GM12878 (cell line): ENCODE results near the gene ZNF629. TPM values are rescaled to one million over a fixed set of nuclear protein-coding genes. Genes with fewer than 3 reads are reported as not detected.

Source experiments
- ATAC-seq: fragments of 200-7000 bp; cut with Tn5 transposase; 3 replicates; pipeline ENCODE4 v1.9.1; 2020; ENCODE audit warnings: mild to moderate bottlenecking, moderate library complexity
- BruUV-seq: library from RNA; stranded (reverse); fragments of 400-500 nt; replicated peaks from 2 replicates; lab custom pipeline; 2021; lab: Mats Ljungman, UMichigan
- CTCF ChIA-PET: fragments of 300-600 bp; sonication (Branson Sonifier 250); formaldehyde crosslinking; extraction: SDS; loops from one replicate; lab custom pipeline; 2021; ENCODE audit warnings: inconsistent platforms; lab: Yijun Ruan, JAX
- POLR2A ChIA-PET: fragments of 350-600 bp; formaldehyde crosslinking; extraction: SDS; loops from one replicate; lab custom pipeline; 2021; ENCODE audit warnings: inconsistent platforms; lab: Charles Lee
- RAD21 ChIA-PET: fragments of 300-600 bp; sonication (Branson Sonifier 250); formaldehyde crosslinking; loops from one replicate; lab custom pipeline; 2023; ENCODE audit warnings: antibody characterized with exemption; ENCODE audit not compliant: unreplicated experiment; lab: Charles Lee
- SMC1A ChIA-PET: fragments of 300-600 bp; sonication (Branson Sonifier 250); formaldehyde crosslinking; loops from one replicate; lab custom pipeline; 2023; ENCODE audit not compliant: unreplicated experiment, uncharacterized antibody; lab: Charles Lee
- DNase-seq: peaks from one replicate; pipeline ENCODE4 v3.0.0-alpha.2; 2011; ENCODE audit warnings: low read depth, low spot score
- FAIRE-seq: peaks from 3 replicates; lab custom pipeline; 2011; peaks lifted over from hg19 to GRCh38; lab: Jason Lieb, UNC
- H2AFZ ChIP-seq: 2 replicates; pipeline ENCODE4 v1.6.0; 2011; ENCODE audit warnings: low read depth, low read length, control low read depth; ENCODE audit not compliant: control insufficient read depth
- H3K27ac ChIP-seq: 2 replicates; pipeline ENCODE4 v1.5.1; 2011; ENCODE audit warnings: control low read depth; ENCODE audit not compliant: control insufficient read depth, insufficient read depth
- H3K27me3 ChIP-seq, 2 experiments: replicated peaks in 1 of 2; 2 replicates each; pipeline versions ENCODE4 v1.6.0 to v1.6.1; 2011; ENCODE audit warnings: low read length in 1 of 2; ENCODE audit not compliant: control insufficient read depth in 2 of 2, insufficient read depth in 2 of 2
- H3K36me3 ChIP-seq, 2 experiments: 2 replicates each; pipeline ENCODE4 v1.5.1; 2011; ENCODE audit warnings: low read length in 1 of 2; ENCODE audit not compliant: control insufficient read depth in 2 of 2, insufficient read depth in 2 of 2
- H3K4me1 ChIP-seq: 2 replicates; pipeline ENCODE4 v1.6.1; 2011; ENCODE audit warnings: mild to moderate bottlenecking, low read length, moderate library complexity, mixed read lengths; ENCODE audit not compliant: control insufficient read depth, insufficient read depth
- H3K4me2 ChIP-seq: 2 replicates; pipeline ENCODE4 v1.6.0; 2011; ENCODE audit warnings: control low read depth; ENCODE audit not compliant: control insufficient read depth, insufficient read depth
- H3K4me3 ChIP-seq: fragments of 200-600 bp; sonication (generic); 2 replicates; pipeline ENCODE4 v1.5.1; 2016
- H3K79me2 ChIP-seq: 2 replicates; pipeline ENCODE4 v1.6.0; 2011; ENCODE audit warnings: low read length; ENCODE audit not compliant: control insufficient read depth, insufficient read depth
- H3K9ac ChIP-seq: 2 replicates; pipeline ENCODE4 v1.8.0; 2011; ENCODE audit warnings: low read length, control low read depth, mixed read lengths; ENCODE audit not compliant: control insufficient read depth, insufficient read depth
- H3K9me3 ChIP-seq: replicated peaks from 3 replicates; pipeline ENCODE4 v1.5.1; 2011; ENCODE audit warnings: mild to moderate bottlenecking, low read length; ENCODE audit not compliant: control insufficient read depth, insufficient read depth
- H4K20me1 ChIP-seq: 2 replicates; pipeline ENCODE4 v1.6.0; 2011; ENCODE audit not compliant: control insufficient read depth, insufficient read depth
- BMI1 ChIP-seq: fragments of 450-650 bp; IDR thresholded peaks from 2 replicates; pipeline ENCODE4 v1.6.1; 2016; ENCODE audit warnings: mild to moderate bottlenecking, moderate library complexity, borderline replicate concordance
- KAT2A ChIP-seq: conservative IDR thresholded peaks from 2 replicates; pipeline ENCODE4 v1.6.1; 2011; ENCODE audit warnings: low read depth, low read length; ENCODE audit not compliant: control insufficient read depth
- MTA3 ChIP-seq: IDR thresholded peaks from 2 replicates; pipeline ENCODE4 v1.6.1; 2012; ENCODE audit warnings: low read length, inconsistent platforms, borderline replicate concordance
- NBN ChIP-seq: fragments of 450-650 bp; IDR thresholded peaks from 2 replicates; pipeline ENCODE4 v1.6.1; 2016
- RAD21 ChIP-seq: IDR thresholded peaks from 2 replicates; pipeline ENCODE4 v1.6.1; 2011; ENCODE audit warnings: mild to moderate bottlenecking, low read depth, low read length, moderate library complexity; ENCODE audit not compliant: insufficient read depth
- SP1 ChIP-seq: IDR thresholded peaks from one replicate; pipeline ENCODE4 v1.6.1; 2011; ENCODE audit warnings: low read depth, low read length
- SPI1 ChIP-seq: IDR thresholded peaks from 2 replicates; pipeline ENCODE4 v1.6.1; 2011; ENCODE audit warnings: low read depth, mild to moderate bottlenecking, low read length, moderate library complexity, borderline replicate concordance; ENCODE audit not compliant: insufficient read depth
- TARDBP ChIP-seq: IDR thresholded peaks from 2 replicates; pipeline ENCODE4 v1.6.1; 2016; ENCODE audit warnings: borderline replicate concordance
- whole genome bisulfite sequencing: methylation state at CpG from one replicate; pipeline ENCODE4 v1.1.6; 2016; ENCODE audit warnings: low lambda C conversion rate; ENCODE audit not compliant: insufficient replicate concordance, insufficient coverage; ENCODE audit errors: missing lambda C conversion rate; 5-methylcytosine and 5-hydroxymethylcytosine counted together
- in situ Hi-C: fragments of 300-500 bp; cut with MboI; formaldehyde crosslinking; loops from 9 replicates; pipeline ENCODE4 v1.14.3; 2018; ENCODE audit warnings: mixed read lengths
- intact Hi-C: fragments of 100-400 bp; cut with micrococcal nuclease; formaldehyde crosslinking; loops from one replicate; pipeline ENCODE4 v1.14.2; 2022; ENCODE audit not compliant: unreplicated experiment
- polyA plus RNA-seq, 11 experiments: library from polyadenylated mRNA; depleted of rRNA in 4 of 11; unstranded in 6 of 11; stranded (reverse) in 5 of 11; fragments of >200 nt; fragmentation: Nextera tagmentation in 4 of 11; fragmentation: Illumina TruSeq in 1 of 11; extraction: Ambion mirVana in 4 of 11; extraction: Trizol in 1 of 11; gene quantifications; 1 replicate in 1 of 11; 2 replicates in 10 of 11; pipeline versions ENCODE4 v1.2.1 to v1.2.3, GENCODE V29; 2011 to 2016; ENCODE audit warnings: inconsistent platforms in 2 of 11, missing spikeins in 2 of 11, low read depth in 1 of 11
- total RNA-seq, 4 experiments: library from RNA; depleted of rRNA in 3 of 4; stranded (reverse); fragments of >200 nt in 3 of 4; fragmentation: Illumina TruSeq in 1 of 4; extraction: Trizol in 1 of 4; gene quantifications; 2 replicates each; pipeline versions ENCODE4 v1.2.1 to v1.2.3, GENCODE V29; 2013 to 2021
- TF ChIP-seq, protein P1 (sequence below): fragments of 450-650 bp; IDR thresholded peaks from 2 replicates; pipeline ENCODE4 v1.6.1; 2016; ENCODE audit warnings: mild to moderate bottlenecking
- TF ChIP-seq, protein P2 (sequence below): fragments of 450-650 bp; IDR thresholded peaks from 2 replicates; pipeline ENCODE4 v1.6.1; 2017; ENCODE audit warnings: mild to moderate bottlenecking, moderate library complexity

ZNF629 gene
- total and polyA plus RNA-seq, 10 of the 15 experiments (the other 5 are each of a cell fraction or from before 2014, with no cell fraction given) = 0.02 to 0.69 (median 0.40) TPM

DNA sequence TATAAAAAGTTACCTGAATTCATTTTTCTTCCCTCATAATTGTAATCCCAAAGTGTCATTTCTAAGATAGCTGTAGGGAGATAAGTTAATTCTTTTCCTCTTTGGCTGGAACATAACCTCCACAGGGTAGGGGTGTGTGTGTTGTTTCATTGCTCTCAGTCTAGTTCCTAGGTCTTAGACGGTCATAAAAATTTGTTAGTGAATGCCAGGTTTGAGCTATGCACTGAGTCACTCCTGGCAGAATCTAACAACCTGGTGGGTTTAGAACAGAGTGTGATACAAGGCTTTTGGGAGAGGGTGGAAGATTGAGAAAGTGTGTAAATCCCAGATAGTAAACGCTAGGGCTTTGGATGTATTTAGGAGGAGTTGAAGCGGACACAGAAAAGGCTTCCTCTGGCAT, 39.7 kb downstream of the ZNF629 start:
- no TSS peak for BruUV-seq
- RAD21 ChIA-PET = interaction anchor here (1.0 to 1.8 kb wide), 5 partner anchors 67 to 327 kb away, joined by 3 to 6 read pairs (median 4); partner anchors contain the start of genes FBRS, ZNF646 and ZNF668
- Histone ChIP-seq H2AFZ (peak overlapping the region; percentile 74; the same call in 1 of the 2 replicates), H3K4me3 (peak overlapping the region; percentile 67; the same call in 1 of the 2 replicates), H4K20me1 (no peaks in the 10 kb centered on the region; the same call in 1 of the 2 replicates), H3K27me3 (no peaks in the 10 kb centered on the region), H3K4me1 (peaks cover 9% of the 10 kb centered on the region), H3K36me3 (peaks cover 4% of the 10 kb centered on the region in 2 experiments; a peak in 3 of 4 replicates), H3K9ac (peak overlapping the region; percentile 42), H3K27ac (peak overlapping the region; percentile 71; the same call in 1 of the 2 replicates), H3K9me3 (no peaks in the 10 kb centered on the region), H3K79me2 (peaks cover 18% of the 10 kb centered on the region), H3K4me2 (peak overlapping the region; percentile 82)
- in situ Hi-C loops (no loop called here), intact Hi-C loops (no loop called here)
- 64% methylated on average over 3 of the region's 3 CpGs for WGBS
- DNase-seq = no peak
- POLR2A ChIA-PET = interaction anchor here (0.5 to 2.0 kb wide), 13 partner anchors 11 to 370 kb away, joined by 3 to 9 read pairs (median 4); partner anchors contain the start of genes KAT8 and SRCAP
- SMC1A ChIA-PET = interaction anchor here (0.9 to 1.6 kb wide), 5 partner anchors 10 to 127 kb away, joined by 3 to 4 read pairs (median 3); no protein-coding TSS in a partner anchor
- TF ChIP-seq RAD21 = no peak
- TF ChIP-seq MTA3 = 0 out of 2 replicates have a peak, but pooled peaks have one; percentile 69
- no peak for FAIRE-seq
- CTCF ChIA-PET = interaction anchor here (1.0 to 1.9 kb wide), 6 partner anchors 26 to 195 kb away, joined by 3 to 9 read pairs (median 4); partner anchors contain the start of gene PRR14
- ATAC-seq = no peak

DNA sequence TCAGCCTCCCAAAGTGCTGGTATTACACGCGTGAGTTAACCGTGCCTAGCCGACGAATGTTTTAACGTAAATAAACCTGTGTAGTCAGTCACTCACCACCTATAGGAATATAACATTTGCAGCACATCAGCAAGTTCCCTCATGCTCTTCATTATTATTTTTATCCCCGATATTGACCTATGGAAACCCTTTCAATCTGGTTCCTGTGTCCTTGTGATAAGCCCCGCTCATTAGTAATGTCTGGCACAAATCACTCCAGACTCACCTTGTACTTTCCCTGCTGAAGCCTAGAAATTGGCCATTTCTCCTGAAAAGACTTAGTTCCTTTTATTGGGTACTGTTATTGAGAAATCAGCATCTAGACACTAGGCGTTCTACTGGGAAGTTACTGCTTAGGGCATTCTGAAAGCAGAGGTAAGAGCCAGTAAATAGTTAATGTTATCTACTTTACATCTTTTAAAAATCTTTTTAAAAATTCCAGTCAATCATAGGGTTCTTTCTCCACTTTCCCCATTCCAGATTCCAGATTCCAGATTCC, 40.3 kb downstream of the ZNF629 start:
- no peak overlapping the region for H3K27ac ChIP-seq
- H3K27me3 ChIP-seq = no peaks in the 10 kb centered on the region
- no peak overlapping the region for H3K4me2 ChIP-seq
- H2AFZ ChIP-seq = no peak overlapping the region
- no peak overlapping the region for H3K4me3 ChIP-seq
- no peak for DNase-seq
- no peaks in the 10 kb centered on the region for H3K9me3 ChIP-seq
- intact Hi-C loops = no loop called here
- ChIA-PET POLR2A (interaction anchor here (0.6 to 2.0 kb wide), 3 partner anchors 13 to 47 kb away, joined by 3 to 9 read pairs (median 5); partner anchors contain the start of gene SRCAP), SMC1A (interaction anchor here (1.4 to 1.6 kb wide), 2 partner anchors 9 to 128 kb away, joined by 4 read pairs; no protein-coding TSS in a partner anchor), RAD21 (interaction anchor here (1.8 kb wide), 1 partner anchor 195 kb away, joined by 6 read pairs; no protein-coding TSS in a partner anchor), CTCF (interaction anchor here (1.3 to 1.9 kb wide), 3 partner anchors 68 to 195 kb away, joined by 3 to 9 read pairs (median 6); no protein-coding TSS in a partner anchor)
- H3K4me1 ChIP-seq = peaks cover 9% of the 10 kb centered on the region
- no peak for FAIRE-seq
- no peak overlapping the region for H3K9ac ChIP-seq
- 89% methylated on average over 9 of the region's 9 CpGs for whole genome bisulfite sequencing
- H3K79me2 ChIP-seq = peaks cover 18% of the 10 kb centered on the region
- H4K20me1 ChIP-seq = no peaks in the 10 kb centered on the region; the same call in 1 of the 2 replicates
- H3K36me3 ChIP-seq = peaks cover 4 to 5% of the 10 kb centered on the region in 2 experiments; a peak in 3 of 4 replicates
- no TSS peak for BruUV-seq
- ATAC-seq = no peak
- in situ Hi-C loops = no loop called here
- no peak for TF ChIP-seq SPI1
- TF ChIP-seq, protein P1, sequence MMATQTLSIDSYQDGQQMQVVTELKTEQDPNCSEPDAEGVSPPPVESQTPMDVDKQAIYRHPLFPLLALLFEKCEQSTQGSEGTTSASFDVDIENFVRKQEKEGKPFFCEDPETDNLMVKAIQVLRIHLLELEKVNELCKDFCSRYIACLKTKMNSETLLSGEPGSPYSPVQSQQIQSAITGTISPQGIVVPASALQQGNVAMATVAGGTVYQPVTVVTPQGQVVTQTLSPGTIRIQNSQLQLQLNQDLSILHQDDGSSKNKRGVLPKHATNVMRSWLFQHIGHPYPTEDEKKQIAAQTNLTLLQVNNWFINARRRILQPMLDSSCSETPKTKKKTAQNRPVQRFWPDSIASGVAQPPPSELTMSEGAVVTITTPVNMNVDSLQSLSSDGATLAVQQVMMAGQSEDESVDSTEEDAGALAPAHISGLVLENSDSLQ = no peak
- TF ChIP-seq SP1 = no peak
- no peak for TF ChIP-seq KAT2A
- no peak for TF ChIP-seq TARDBP
- no peak for TF ChIP-seq BMI1
- TF ChIP-seq, protein P2, sequence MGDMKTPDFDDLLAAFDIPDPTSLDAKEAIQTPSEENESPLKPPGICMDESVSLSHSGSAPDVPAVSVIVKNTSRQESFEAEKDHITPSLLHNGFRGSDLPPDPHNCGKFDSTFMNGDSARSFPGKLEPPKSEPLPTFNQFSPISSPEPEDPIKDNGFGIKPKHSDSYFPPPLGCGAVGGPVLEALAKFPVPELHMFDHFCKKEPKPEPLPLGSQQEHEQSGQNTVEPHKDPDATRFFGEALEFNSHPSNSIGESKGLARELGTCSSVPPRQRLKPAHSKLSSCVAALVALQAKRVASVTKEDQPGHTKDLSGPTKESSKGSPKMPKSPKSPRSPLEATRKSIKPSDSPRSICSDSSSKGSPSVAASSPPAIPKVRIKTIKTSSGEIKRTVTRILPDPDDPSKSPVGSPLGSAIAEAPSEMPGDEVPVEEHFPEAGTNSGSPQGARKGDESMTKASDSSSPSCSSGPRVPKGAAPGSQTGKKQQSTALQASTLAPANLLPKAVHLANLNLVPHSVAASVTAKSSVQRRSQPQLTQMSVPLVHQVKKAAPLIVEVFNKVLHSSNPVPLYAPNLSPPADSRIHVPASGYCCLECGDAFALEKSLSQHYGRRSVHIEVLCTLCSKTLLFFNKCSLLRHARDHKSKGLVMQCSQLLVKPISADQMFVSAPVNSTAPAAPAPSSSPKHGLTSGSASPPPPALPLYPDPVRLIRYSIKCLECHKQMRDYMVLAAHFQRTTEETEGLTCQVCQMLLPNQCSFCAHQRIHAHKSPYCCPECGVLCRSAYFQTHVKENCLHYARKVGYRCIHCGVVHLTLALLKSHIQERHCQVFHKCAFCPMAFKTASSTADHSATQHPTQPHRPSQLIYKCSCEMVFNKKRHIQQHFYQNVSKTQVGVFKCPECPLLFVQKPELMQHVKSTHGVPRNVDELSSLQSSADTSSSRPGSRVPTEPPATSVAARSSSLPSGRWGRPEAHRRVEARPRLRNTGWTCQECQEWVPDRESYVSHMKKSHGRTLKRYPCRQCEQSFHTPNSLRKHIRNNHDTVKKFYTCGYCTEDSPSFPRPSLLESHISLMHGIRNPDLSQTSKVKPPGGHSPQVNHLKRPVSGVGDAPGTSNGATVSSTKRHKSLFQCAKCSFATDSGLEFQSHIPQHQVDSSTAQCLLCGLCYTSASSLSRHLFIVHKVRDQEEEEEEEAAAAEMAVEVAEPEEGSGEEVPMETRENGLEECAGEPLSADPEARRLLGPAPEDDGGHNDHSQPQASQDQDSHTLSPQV = no peak
- TF ChIP-seq NBN = no peak
